GM19467 (cell line): ENCODE data around the gene SP110.
"Not testable (repeated sequence)": the region's sequence is repeated elsewhere in the genome, so short reads cannot be mapped to it uniquely, and the experiment has no call there.

Experiments
- ATAC-seq: cut with Tn5 transposase; IDR thresholded peaks from one replicate; pipeline ENCODE4 v1.9.1; 2021; ENCODE audit warnings: mild to moderate bottlenecking, moderate library complexity; ENCODE audit not compliant: unreplicated experiment

SP110 gene

DNA sequence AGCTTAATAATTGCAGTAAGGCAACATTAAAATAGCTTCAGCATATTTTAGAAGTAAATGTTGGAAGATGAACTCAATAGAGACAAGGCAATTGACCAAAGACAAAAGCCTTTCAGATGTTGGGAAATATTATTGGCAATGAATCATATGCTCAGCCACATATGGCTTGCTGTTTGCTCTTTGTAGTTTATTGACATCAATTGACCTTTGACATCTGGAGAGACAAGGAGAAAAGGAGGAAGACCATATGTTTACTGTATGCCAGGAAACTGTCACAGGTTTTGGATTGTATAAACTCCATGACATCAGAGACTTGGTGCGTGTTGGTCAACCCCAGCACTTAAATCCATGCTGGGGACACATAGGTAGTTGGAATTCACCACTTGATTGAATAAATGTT, 90.4 kb downstream of the SP110 start:
- ATAC-seq: no peak

DNA sequence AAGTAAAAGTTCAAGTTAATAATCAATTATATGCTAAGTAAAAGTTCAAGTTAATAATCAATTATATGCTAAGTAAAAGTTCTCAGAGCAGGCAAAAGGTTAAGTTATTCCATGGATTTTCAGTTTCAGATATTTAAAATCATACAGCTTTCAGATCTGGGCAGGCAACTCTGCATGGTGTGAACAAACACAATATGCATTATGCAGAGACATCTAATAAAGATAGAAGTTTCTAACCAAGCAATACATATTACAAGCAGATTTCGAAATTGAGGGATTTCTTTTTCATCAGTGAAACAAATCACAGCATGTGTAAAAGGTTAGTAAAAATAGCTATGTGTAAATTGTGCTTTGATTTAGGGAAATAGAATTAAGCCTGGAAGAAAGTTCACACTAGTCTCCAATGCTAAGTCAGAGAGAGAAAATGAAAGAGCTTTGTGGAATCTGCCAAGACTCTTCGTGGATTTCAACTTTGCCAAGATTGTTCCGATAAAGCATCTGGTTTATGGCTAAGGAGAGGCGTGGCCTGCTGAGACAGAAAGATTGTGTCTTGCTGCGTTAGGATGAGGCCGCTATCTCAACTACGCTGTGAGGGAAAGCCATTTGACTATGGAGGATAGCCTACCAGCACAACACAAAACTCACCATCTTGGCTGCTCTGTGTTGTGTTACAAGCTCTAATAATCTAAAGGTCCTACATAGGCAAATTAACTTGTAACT, 91.0 kb downstream of the SP110 start:
- ATAC-seq: no peak

DNA sequence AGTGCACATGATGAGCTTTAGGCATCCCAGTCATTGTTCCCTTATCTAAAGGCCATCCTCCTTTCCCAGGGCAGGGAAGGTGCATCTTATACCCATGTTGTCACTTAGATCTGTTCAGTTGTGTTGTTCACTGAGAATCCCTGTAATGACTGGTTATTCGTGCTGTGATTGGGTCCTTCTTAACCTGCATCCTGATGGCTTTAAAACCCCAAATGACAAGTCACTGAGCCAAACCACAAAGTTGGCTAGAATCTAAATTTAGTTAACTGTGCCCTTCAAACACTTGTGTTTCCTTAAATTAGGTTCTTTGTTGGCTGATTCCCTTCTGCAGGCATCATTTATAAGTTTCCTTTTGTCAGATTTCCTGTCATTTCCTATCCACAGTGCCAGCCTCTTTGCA, 92.6 kb downstream of the SP110 start:
- ATAC-seq: no peak

- ATAC-seq: peak; percentile 69
Measured at GRCh38 chr2:230124757-230125431, 94.9 kb downstream of the SP110 start.

DNA sequence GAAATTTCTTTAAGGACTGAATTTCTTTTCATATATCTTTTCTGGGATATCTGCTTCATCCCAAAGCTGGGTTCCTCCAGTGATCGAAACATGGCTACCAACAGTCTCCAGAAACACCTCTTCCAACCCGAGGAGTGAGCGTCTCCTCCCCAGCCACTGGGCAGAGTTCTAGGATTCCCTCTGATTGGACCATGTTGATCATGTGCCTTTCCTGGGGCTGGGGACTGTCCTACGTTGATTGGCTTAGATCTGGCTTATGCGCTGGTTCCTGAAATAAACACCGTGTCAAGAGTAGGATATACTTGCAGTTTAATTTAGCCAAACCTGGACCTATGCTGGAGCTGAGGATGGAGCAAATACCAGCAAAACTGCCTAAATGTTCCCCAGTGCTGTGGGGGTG, 95.5 kb downstream of the SP110 start:
- ATAC-seq: no peak

- not testable (repeated sequence) for ATAC-seq
Measured at GRCh38 chr2:230120376-230120775, 99.4 kb downstream of the SP110 start.

DNA sequence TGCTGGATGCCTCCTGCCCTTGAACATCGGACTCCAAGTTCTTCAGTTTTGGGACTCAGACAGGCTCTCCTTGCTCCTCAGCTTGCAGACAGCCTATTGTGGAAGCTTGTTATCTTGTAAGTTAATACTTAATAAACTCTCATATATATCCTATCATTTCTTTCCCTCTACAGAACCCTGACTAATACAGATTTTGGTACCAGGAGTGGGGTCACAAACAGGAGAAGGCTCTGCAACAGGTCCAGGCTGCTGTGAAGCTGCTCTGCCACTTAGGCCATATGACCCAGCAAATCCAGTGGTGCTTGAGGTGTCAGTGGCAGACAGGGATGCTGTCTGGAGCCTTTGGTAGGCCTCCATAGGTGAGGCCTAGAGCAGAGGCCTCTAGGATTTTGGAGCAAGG, 100.0 kb downstream of the SP110 start:
- ATAC-seq: not testable (repeated sequence)
